ENCODE data around the gene NUAK1. TPM values are rescaled to one million over a fixed set of nuclear protein-coding genes. Genes with fewer than 3 reads are reported as not detected.

NUAK1 gene
- total RNA-seq, 2 experiments from 2014 or later = not detected

DNA sequence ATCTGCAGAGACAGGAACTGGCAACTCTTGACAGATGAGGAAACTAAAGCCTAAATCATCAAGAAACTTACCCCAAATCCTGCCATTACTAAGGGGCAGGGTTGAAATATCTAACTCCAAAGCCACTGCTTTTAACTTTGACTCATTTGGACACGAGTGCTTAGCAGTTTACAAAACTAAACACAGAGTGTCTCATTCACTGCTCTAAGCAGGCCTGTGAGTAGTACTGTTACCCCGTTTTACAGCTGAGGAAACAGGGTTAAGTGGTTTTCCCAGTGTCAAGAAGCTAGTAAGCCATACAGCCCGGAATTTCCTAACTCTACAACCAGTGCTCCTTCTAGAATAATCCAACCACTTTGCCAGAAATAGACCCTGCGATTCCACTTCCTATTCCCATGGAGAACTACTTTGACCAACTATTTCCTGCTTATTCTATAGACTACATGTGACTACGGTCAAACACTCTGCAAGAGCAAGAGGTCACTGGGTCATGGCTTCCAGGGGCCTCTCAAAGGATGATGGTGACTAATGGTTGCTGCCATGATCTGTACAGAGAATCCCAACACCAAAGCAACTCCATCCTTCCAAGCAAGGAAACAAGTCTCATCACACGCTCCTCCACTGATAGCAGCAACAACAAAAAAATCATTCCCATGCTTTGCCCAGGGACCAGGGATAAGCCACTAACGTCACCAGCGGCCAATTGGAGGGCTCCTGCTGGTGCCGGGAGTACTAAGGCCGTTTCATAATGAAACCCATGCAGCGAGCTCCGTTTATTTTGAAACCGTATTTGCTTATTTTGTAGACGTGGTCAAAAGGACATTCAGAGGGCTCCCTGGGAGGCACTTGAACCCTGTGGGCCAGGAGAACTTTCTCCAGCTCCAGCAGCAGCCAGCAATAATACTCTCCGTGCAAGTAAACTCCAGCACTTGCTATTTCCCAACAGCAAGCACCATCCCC, 56.3 kb downstream of the NUAK1 start:
- Mint-ChIP-seq H3K4me3 (no peak overlapping the region), H3K27ac (no peak overlapping the region), H3K9me3 (ENCODE audit: insufficient read depth) (no peaks in the 10 kb centered on the region), H3K36me3 (ENCODE audit: low read depth) (no peaks in the 10 kb centered on the region), H3K4me1 (ENCODE audit: low read depth) (no peaks in the 10 kb centered on the region), H3K27me3 (ENCODE audit: low read depth) (peaks cover 5% of the 10 kb centered on the region)
- ChIA-PET CTCF (no interaction called here), POLR2A (no interaction called here)
- DNase-seq (no peak), ATAC-seq (no peak)

DNA sequence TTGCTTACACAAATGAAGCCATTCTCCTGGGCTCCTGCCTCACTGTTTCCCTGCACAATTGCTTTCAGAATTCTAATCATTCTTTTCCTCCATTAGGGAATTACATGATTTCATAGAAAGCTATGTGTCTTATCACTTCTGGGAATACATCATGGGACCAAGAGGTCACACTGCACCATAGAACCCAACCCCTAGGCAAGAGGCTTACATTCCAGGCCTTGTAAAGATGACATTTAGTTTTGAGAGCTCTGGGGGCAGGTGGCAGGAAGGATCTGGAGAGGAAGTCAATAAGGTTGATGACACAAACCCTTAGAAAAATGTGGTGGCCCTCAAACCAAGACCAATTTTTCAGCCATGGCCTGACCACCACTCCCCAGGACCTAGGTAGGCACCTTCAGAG, 57.1 kb downstream of the NUAK1 start:
- H3K9me3 Mint-ChIP-seq (ENCODE audit: insufficient read depth) = no peaks in the 10 kb centered on the region
- POLR2A ChIA-PET = no interaction called here
- DNase-seq (no peak), ATAC-seq (no peak)
- H3K36me3 Mint-ChIP-seq (ENCODE audit: low read depth) = no peaks in the 10 kb centered on the region
- no peak overlapping the region for H3K27ac Mint-ChIP-seq
- peaks cover 5% of the 10 kb centered on the region for H3K27me3 Mint-ChIP-seq (ENCODE audit: low read depth)
- CTCF ChIA-PET = no interaction called here
- no peaks in the 10 kb centered on the region for H3K4me1 Mint-ChIP-seq (ENCODE audit: low read depth)
- H3K4me3 Mint-ChIP-seq = no peak overlapping the region

DNA sequence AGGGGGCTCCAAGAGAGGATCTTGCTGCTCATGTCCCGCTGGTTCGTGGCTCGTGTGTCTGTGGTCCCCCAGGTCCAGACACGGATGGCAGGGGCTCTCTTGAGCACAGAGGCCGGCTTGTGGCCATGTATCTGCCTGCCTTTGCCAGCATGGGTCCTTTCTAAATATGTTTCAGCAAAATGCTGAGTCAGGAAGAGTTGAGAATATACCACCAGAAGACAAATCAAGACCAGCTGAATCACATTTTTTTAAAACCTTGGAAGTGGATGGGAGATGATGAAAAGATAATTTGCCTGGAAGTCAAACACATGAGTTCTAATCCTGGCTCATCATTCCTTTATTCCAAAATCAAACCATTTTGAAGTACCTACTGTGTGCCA, 58.0 kb downstream of the NUAK1 start:
- no peaks in the 10 kb centered on the region for H3K4me1 Mint-ChIP-seq (ENCODE audit: low read depth)
- CTCF ChIA-PET = no interaction called here
- ATAC-seq (no peak), DNase-seq (no peak)
- H3K27me3 Mint-ChIP-seq (ENCODE audit: low read depth) = peaks cover 5% of the 10 kb centered on the region
- H3K9me3 Mint-ChIP-seq (ENCODE audit: insufficient read depth) = no peaks in the 10 kb centered on the region
- H3K36me3 Mint-ChIP-seq (ENCODE audit: low read depth) = no peaks in the 10 kb centered on the region
- H3K27ac Mint-ChIP-seq = no peak overlapping the region
- no peak overlapping the region for H3K4me3 Mint-ChIP-seq
- POLR2A ChIA-PET = no interaction called here

DNA sequence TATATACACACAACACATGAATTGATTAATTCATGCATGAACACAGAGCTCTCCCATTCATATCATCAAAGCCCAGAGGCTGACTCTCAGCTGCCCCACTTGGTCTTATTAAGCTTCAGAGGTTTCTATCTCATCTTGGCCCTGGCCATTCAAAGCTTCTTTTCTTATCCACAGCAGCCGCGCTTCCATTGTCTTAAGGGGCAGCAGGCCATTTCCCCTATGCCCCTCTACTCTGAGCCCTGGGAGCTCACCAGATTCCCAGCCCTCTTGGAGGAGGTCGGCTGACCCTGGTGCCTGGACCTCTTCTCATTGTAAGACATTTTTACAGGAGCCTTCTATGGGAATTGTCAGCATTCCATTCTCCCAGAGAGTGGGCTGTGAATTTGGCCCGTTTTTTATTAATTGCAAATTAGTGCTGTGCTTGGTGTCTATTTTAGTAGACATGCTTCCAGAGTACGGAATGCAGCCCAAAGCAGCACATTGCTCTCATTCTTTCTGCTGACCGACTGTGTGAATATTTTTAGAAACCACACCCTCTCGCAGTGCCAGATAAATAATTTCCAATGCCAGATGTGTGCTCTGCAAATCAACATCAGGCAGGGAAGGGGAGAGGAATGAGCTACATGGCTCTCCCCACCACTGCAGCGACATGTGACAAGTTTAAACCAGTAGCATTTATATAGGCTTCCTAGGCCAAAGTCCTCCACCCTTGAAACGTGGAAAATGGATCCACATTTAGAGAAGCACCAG, 58.5 kb downstream of the NUAK1 start:
- POLR2A ChIA-PET = no interaction called here
- Mint-ChIP-seq H3K36me3 (ENCODE audit: low read depth) (no peaks in the 10 kb centered on the region), H3K4me1 (ENCODE audit: low read depth) (no peaks in the 10 kb centered on the region), H3K27ac (no peak overlapping the region), H3K9me3 (ENCODE audit: insufficient read depth) (no peaks in the 10 kb centered on the region), H3K4me3 (no peak overlapping the region), H3K27me3 (ENCODE audit: low read depth) (peaks cover 7% of the 10 kb centered on the region)
- CTCF ChIA-PET = no interaction called here
- ATAC-seq (no peak), DNase-seq (no peak)

DNA sequence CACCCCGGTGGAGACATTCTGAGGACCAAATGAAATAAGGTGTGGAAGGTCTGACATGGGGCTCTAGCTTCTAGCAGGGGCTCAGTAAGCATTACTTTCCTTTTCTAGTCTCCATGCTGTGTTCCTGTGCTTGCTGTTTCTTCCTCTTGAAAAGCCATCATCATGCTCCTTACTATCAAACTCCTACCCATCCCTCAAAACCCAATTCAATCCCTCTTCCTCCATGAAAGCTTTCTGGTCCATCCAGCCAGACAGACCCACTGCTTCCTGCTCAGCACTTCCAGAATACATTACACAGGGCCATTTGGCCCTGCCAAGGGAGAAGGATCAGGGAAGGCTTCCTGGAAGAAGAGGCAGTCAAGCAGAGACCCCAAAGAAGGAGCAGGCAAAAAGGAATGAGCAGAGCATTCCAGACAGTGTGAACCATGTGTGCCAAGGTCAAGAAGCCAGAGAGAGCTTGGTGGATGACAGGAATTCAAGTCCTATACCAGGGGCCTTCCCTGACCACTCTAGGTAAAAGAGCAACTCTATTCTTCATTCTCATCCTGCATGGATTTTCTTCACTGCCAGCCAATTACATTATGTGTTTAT, 59.5 kb downstream of the NUAK1 start:
- DNase-seq (no peak), ATAC-seq (no peak)
- H3K4me1 Mint-ChIP-seq (ENCODE audit: low read depth) = no peaks in the 10 kb centered on the region
- CTCF ChIA-PET = no interaction called here
- POLR2A ChIA-PET = no interaction called here
- H3K36me3 Mint-ChIP-seq (ENCODE audit: low read depth) = no peaks in the 10 kb centered on the region
- H3K27ac Mint-ChIP-seq = no peak overlapping the region
- no peaks in the 10 kb centered on the region for H3K9me3 Mint-ChIP-seq (ENCODE audit: insufficient read depth)
- H3K27me3 Mint-ChIP-seq (ENCODE audit: low read depth) = peaks cover 9% of the 10 kb centered on the region
- no peak overlapping the region for H3K4me3 Mint-ChIP-seq

GRCh38 chr12:106078358-106079010, 60.3 kb downstream of the NUAK1 start:
- Mint-ChIP-seq H3K9me3 (ENCODE audit: insufficient read depth) (no peaks in the 10 kb centered on the region), H3K4me1 (ENCODE audit: low read depth) (no peaks in the 10 kb centered on the region), H3K4me3 (no peak overlapping the region), H3K36me3 (ENCODE audit: low read depth) (no peaks in the 10 kb centered on the region), H3K27ac (no peak overlapping the region), H3K27me3 (ENCODE audit: low read depth) (peaks cover 5% of the 10 kb centered on the region)
- DNase-seq (no peak), ATAC-seq (no peak)
- POLR2A ChIA-PET = no interaction called here
- CTCF ChIA-PET = no interaction called here

DNA sequence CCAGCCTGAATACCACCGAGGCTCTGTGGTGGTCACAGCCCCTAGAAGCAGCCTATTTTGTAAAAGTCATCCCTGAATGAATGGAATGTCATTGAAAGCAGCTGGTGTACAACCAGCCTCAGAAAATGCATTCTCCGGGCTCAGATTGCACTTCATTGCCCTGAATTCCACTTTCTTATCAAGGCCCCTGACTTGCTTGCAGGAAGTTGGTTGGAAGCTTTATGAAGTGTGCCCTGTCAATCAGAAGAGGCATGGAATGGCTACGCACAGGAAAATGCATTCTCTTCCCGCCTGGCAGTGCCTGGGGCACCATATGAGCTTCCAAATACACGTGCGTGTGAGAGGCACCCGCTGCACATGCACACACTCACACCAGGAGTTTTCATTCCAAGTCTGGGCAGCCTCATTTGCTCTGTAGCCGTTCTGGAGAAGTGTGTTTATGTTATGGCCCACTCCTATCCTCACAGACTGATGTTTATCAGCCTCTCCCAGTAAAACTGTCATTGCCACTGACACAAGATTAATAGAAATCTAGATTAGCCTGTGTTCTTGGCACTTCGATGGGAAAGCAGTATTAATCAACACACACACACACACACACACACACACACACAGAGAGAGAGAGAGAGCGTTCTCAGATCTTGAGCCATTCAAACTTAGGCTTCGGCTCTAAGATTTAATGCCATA, 63.9 kb downstream of the NUAK1 start:
- Mint-ChIP-seq H3K9me3 (ENCODE audit: insufficient read depth) (no peaks in the 10 kb centered on the region), H3K36me3 (ENCODE audit: low read depth) (no peaks in the 10 kb centered on the region), H3K27me3 (ENCODE audit: low read depth) (peaks cover 8% of the 10 kb centered on the region), H3K4me1 (ENCODE audit: low read depth) (no peaks in the 10 kb centered on the region), H3K27ac (no peak overlapping the region), H3K4me3 (no peak overlapping the region)
- DNase-seq (no peak), ATAC-seq (no peak)
- CTCF ChIA-PET = no interaction called here
- POLR2A ChIA-PET = no interaction called here

GRCh38 chr12:106074361-106074705, 64.4 kb downstream of the NUAK1 start:
- no peak for DNase-seq
- no peak for ATAC-seq
- Mint-ChIP-seq H3K4me3 (no peak overlapping the region), H3K4me1 (ENCODE audit: low read depth) (no peaks in the 10 kb centered on the region), H3K27ac (no peak overlapping the region), H3K9me3 (ENCODE audit: insufficient read depth) (no peaks in the 10 kb centered on the region), H3K27me3 (ENCODE audit: low read depth) (peaks cover 8% of the 10 kb centered on the region), H3K36me3 (ENCODE audit: low read depth) (no peaks in the 10 kb centered on the region)
- CTCF ChIA-PET = no interaction called here
- POLR2A ChIA-PET = no interaction called here

DNA sequence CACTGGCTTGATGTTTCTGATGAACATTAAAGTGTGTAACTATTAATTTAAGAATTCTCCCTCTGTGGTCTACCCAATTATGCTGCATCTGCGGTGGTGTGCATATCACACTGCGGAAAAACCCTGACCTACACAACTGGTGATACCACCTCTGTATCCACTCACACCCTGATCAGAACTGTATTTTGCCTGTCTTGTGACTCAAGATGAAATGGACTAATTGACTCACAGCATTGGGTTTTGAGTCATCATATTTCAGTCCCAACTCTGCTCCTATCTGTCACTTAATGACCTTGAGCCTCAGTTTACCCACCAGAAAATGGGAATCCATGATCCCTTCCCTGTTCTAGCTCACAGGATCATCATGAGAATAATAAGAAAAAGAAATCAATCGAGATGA, 65.6 kb downstream of the NUAK1 start:
- POLR2A ChIA-PET = no interaction called here
- Mint-ChIP-seq H3K9me3 (ENCODE audit: insufficient read depth) (no peaks in the 10 kb centered on the region), H3K27me3 (ENCODE audit: low read depth) (peaks cover 8% of the 10 kb centered on the region), H3K36me3 (ENCODE audit: low read depth) (no peaks in the 10 kb centered on the region), H3K4me1 (ENCODE audit: low read depth) (no peaks in the 10 kb centered on the region), H3K4me3 (no peak overlapping the region), H3K27ac (no peak overlapping the region)
- DNase-seq (no peak), ATAC-seq (no peak)
- CTCF ChIA-PET = no interaction called here

GRCh38 chr12:106072751-106073150, 66.0 kb downstream of the NUAK1 start:
- H3K27ac Mint-ChIP-seq = no peak overlapping the region
- H3K27me3 Mint-ChIP-seq (ENCODE audit: low read depth) = peaks cover 8% of the 10 kb centered on the region
- ChIA-PET CTCF (no interaction called here), POLR2A (no interaction called here)
- DNase-seq (no peak), ATAC-seq (no peak)
- no peaks in the 10 kb centered on the region for H3K4me1 Mint-ChIP-seq (ENCODE audit: low read depth)
- no peaks in the 10 kb centered on the region for H3K36me3 Mint-ChIP-seq (ENCODE audit: low read depth)
- no peaks in the 10 kb centered on the region for H3K9me3 Mint-ChIP-seq (ENCODE audit: insufficient read depth)
- H3K4me3 Mint-ChIP-seq = no peak overlapping the region

- H3K27ac Mint-ChIP-seq = no peak overlapping the region
- CTCF ChIA-PET = no interaction called here
- no peaks in the 10 kb centered on the region for H3K4me1 Mint-ChIP-seq (ENCODE audit: low read depth)
- no peak overlapping the region for H3K4me3 Mint-ChIP-seq
- peaks cover 8% of the 10 kb centered on the region for H3K27me3 Mint-ChIP-seq (ENCODE audit: low read depth)
- ATAC-seq (no peak), DNase-seq (no peak)
- no peaks in the 10 kb centered on the region for H3K36me3 Mint-ChIP-seq (ENCODE audit: low read depth)
- no peaks in the 10 kb centered on the region for H3K9me3 Mint-ChIP-seq (ENCODE audit: insufficient read depth)
- POLR2A ChIA-PET = no interaction called here
Observed at GRCh38 chr12:106071686-106072085, 67.1 kb downstream of the NUAK1 start.

- H3K9me3 Mint-ChIP-seq (ENCODE audit: insufficient read depth) = no peaks in the 10 kb centered on the region
- peaks cover 8% of the 10 kb centered on the region for H3K27me3 Mint-ChIP-seq (ENCODE audit: low read depth)
- H3K27ac Mint-ChIP-seq = no peak overlapping the region
- H3K36me3 Mint-ChIP-seq (ENCODE audit: low read depth) = no peaks in the 10 kb centered on the region
- no peaks in the 10 kb centered on the region for H3K4me1 Mint-ChIP-seq (ENCODE audit: low read depth)
- ChIA-PET CTCF (no interaction called here), POLR2A (no interaction called here)
- DNase-seq (no peak), ATAC-seq (no peak)
- H3K4me3 Mint-ChIP-seq = no peak overlapping the region
Observed at GRCh38 chr12:106070611-106071010, 68.1 kb downstream of the NUAK1 start.

Measured in activated CD8-positive, alpha-beta T cell treated with anti-CD3 and anti-CD28 coated beads, Interleukin-2, amount 10 ng/mL, durations not matched to agents 7 days and 5 days (primary cell).